Stomach (tissue), 19 donors: ENCODE measurements around the gene RAD9B. TPM values are rescaled to one million over a fixed set of nuclear protein-coding genes. Genes with fewer than 3 reads are reported as not detected.
"Not testable (repeated sequence)": the region's sequence is repeated elsewhere in the genome, so short reads cannot be mapped to it uniquely, and the experiment has no call there.

Source experiments
- DNase-seq, 2 donors: peaks; one replicate each; pipeline versions ENCODE4 v3.0.0 to v3.0.0-alpha.2; 2013 to 2019
- H3K27ac ChIP-seq, 5 donors: fragments of 200-600 bp in 4 of 5; sonication (generic) in 4 of 5; one replicate each; pipeline ENCODE4 v1.5.1; 2013 to 2019; ENCODE audit warnings: mild to moderate bottlenecking in 1 of 5, moderate library complexity in 1 of 5
- H3K27me3 ChIP-seq, 3 donors: fragments of 200-600 bp; sonication (generic); one replicate each; pipeline ENCODE4 v1.5.1; 2017 to 2019; ENCODE audit warnings: mixed run types in 1 of 3
- H3K36me3 ChIP-seq, 4 donors: fragments of 200-600 bp; sonication (generic); 1 replicate in 3 of 4; 2 replicates in 1 of 4; pipeline ENCODE4 v1.5.1; 2016 to 2019
- H3K4me1 ChIP-seq, 4 donors: fragments of 200-600 bp; sonication (generic); one replicate each; pipeline ENCODE4 v1.5.1; 2016 to 2019
- H3K4me3 ChIP-seq, 4 donors: fragments of 200-600 bp; sonication (generic) in 3 of 4; one replicate each; pipeline ENCODE4 v1.5.1; 2016 to 2019; ENCODE audit warnings: mild to moderate bottlenecking in 1 of 4
- H3K9me3 ChIP-seq, 4 donors: fragments of 200-600 bp; sonication (generic); one replicate each; pipeline ENCODE4 v1.5.1; 2016 to 2019
- EP300 ChIP-seq: sonication (generic); formaldehyde crosslinking; IDR thresholded peaks from one replicate; pipeline ENCODE4 v1.6.1; 2017; ENCODE audit warnings: antibody characterized with exemption
- POLR2A ChIP-seq, 4 donors: fragments of 450-650 bp; IDR thresholded peaks; one replicate each; pipeline ENCODE4 v1.6.1; 2016; ENCODE audit warnings: antibody characterized with exemption in 4 of 4, control low read depth in 2 of 4, mild to moderate bottlenecking in 1 of 4, moderate library complexity in 1 of 4
- POLR2AphosphoS5 ChIP-seq, 3 donors: sonication (generic); formaldehyde crosslinking; IDR thresholded peaks; one replicate each; pipeline ENCODE4 v1.6.1; 2016; ENCODE audit warnings: antibody characterized with exemption in 3 of 3
- WGBS, 5 donors: extraction: QIAGEN DNeasy Blood & Tissue Kit in 3 of 5; methylation state at CpG; one replicate each; pipeline versions ENCODE4 v1.1.5 to v1.1.7; 2013 to 2018; 5-methylcytosine and 5-hydroxymethylcytosine counted together
- intact Hi-C: fragments of 100-400 bp; cut with DNase I; formaldehyde crosslinking; loops from one replicate; pipeline ENCODE4 v1.15.1; 2023; ENCODE audit warnings: low total_unique reads
- long read RNA-seq, 10 donors: transcript quantifications; one replicate each; lab custom pipeline, GENCODE V29; 2026
- polyA plus RNA-seq, 3 donors: library from polyadenylated mRNA; stranded (reverse); fragments of 200-250 nt; gene quantifications; one replicate each; pipeline ENCODE4 v1.2.3, GENCODE V29; 2013
- total RNA-seq, 5 donors: library from RNA; depleted of rRNA; stranded (reverse); fragments of >200 nt; gene quantifications; one replicate each; pipeline versions ENCODE4 v1.1.0 to v1.2.3, GENCODE V29; 2014 to 2016
- TF ChIP-seq, protein P1 (sequence below), 7 experiments: fragments of 450-650 bp in 4 of 7; fragments of 200-600 bp in 3 of 7; sonication (generic) in 3 of 7; IDR thresholded peaks; one replicate each; pipeline ENCODE4 v1.5.1; 2016 to 2019; ENCODE audit warnings: antibody characterized with exemption in 7 of 7, control low read depth in 2 of 7, mild to moderate bottlenecking in 1 of 7
- donor health status: healthy with polysubstance abuse.
- donor health status: Bipolar disorder and iron deficiency.
- donor health status: healthy.

Gene RAD9B
- total RNA-seq, result under 1 TPM in 2 of 5 donors, not detected in 3; 0.58 to 0.73 TPM
- under 1 TPM; 0.23 to 0.31 (median 0.25) TPM for polyA plus RNA-seq
- long read RNA-seq, donor 1, result 0 reads
- long read RNA-seq, donor 2, result 0 reads
- long read RNA-seq, donor 3, result 0 reads
- long read RNA-seq, donor 4, result 0 reads
- long read RNA-seq, donor 5, result 0 reads
- long read RNA-seq, donor 6, result 0 reads
- long read RNA-seq, donor 7, result 0 reads
- long read RNA-seq, donor 8, result 0 reads
- long read RNA-seq, donor 9, result 0 reads
- long read RNA-seq, donor 10, result 0 reads

- Histone ChIP-seq H3K27ac (peak within 1 kb of the TSS; percentile 87 to 98 (median 92)), H3K9me3 (no peaks in the 10 kb centered on the region), H3K27me3 (no peaks in the 10 kb centered on the region), H3K36me3 (peaks cover 0 to 12% (median 4%) of the 10 kb centered on the region in 4 donors), H3K4me3 (peak within 1 kb of the TSS; percentile 73 to 96 (median 88)), H3K4me1 (peaks cover 11 to 48% (median 38%) of the 10 kb centered on the region in 4 donors)
- intact Hi-C loops, result no loop called here
- TF ChIP-seq, protein P1, sequence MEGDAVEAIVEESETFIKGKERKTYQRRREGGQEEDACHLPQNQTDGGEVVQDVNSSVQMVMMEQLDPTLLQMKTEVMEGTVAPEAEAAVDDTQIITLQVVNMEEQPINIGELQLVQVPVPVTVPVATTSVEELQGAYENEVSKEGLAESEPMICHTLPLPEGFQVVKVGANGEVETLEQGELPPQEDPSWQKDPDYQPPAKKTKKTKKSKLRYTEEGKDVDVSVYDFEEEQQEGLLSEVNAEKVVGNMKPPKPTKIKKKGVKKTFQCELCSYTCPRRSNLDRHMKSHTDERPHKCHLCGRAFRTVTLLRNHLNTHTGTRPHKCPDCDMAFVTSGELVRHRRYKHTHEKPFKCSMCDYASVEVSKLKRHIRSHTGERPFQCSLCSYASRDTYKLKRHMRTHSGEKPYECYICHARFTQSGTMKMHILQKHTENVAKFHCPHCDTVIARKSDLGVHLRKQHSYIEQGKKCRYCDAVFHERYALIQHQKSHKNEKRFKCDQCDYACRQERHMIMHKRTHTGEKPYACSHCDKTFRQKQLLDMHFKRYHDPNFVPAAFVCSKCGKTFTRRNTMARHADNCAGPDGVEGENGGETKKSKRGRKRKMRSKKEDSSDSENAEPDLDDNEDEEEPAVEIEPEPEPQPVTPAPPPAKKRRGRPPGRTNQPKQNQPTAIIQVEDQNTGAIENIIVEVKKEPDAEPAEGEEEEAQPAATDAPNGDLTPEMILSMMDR (IDR thresholded peaks at IDR 0.05), result peak in 1 of 7 experiments; percentile 14
- peak; percentile 97 to 99 (median 98) for TF ChIP-seq POLR2AphosphoS5 (IDR thresholded peaks at IDR 0.05)
- TF ChIP-seq POLR2A (IDR thresholded peaks at IDR 0.05), result peak in 2 of 4 donors; percentile 79 to 89
- TF ChIP-seq EP300, result no peak
- 6 to 14% (median 7%) methylated on average over 39 to 61 of the region's 61 CpGs for WGBS, 5 donors
- peak; percentile 98 to 100 for DNase-seq
Measured at GRCh38 chr12:110501752-110502738, at the start of gene RAD9B, which contains the start of gene VPS29. Gene RAD9B, plus strand, starts transcription at chr12:110502331. Its CDS starts 7 bp downstream, at chr12:110502338. Gene VPS29, minus strand, starts transcription at chr12:110502111. Its CDS starts 60 bp downstream, at chr12:110502051.

GRCh38 chr12:110453569-110454296, 48.4 kb upstream of the RAD9B start:
- H3K4me3 ChIP-seq, result no peak overlapping the region
- H3K27ac ChIP-seq, result no peak overlapping the region
- TF ChIP-seq POLR2A (IDR thresholded peaks at IDR 0.05) (no peak), EP300 (no peak), POLR2AphosphoS5 (IDR thresholded peaks at IDR 0.05) (no peak)
- TF ChIP-seq, protein P1 (IDR thresholded peaks at IDR 0.05), result no peak
- no peak for DNase-seq
- peaks cover 6 to 14% (median 10%) of the 10 kb centered on the region in 4 donors for H3K4me1 ChIP-seq
- intact Hi-C loops, result loop anchor here (10.0 kb wide), 1 partner anchor 151 kb away; no protein-coding TSS in a partner anchor
- H3K9me3 ChIP-seq, result no peaks in the 10 kb centered on the region
- peaks cover 10 to 71% (median 60%) of the 10 kb centered on the region in 4 donors for H3K36me3 ChIP-seq
- 77 to 87% (median 85%) methylated on average over 4 of the region's 4 CpGs for WGBS, 5 donors
- H3K27me3 ChIP-seq, result no peaks in the 10 kb centered on the region

- Histone ChIP-seq H3K4me1 (no peaks in the 10 kb centered on the region), H3K27me3 (no peaks in the 10 kb centered on the region), H3K36me3 (peaks cover 21 to 98% (median 91%) of the 10 kb centered on the region in 4 donors), H3K4me3 (no peak overlapping the region), H3K27ac (no peak overlapping the region), H3K9me3 (no peaks in the 10 kb centered on the region)
- intact Hi-C loops, result loop anchor here (10.0 kb wide), 1 partner anchor 146 kb away; no protein-coding TSS in a partner anchor
- DNase-seq, result no peak
- WGBS, 5 donors, result 87 to 97% (median 93%) methylated on average over 4 of the region's 4 CpGs
- no peak for TF ChIP-seq POLR2A (IDR thresholded peaks at IDR 0.05)
- no peak for TF ChIP-seq POLR2AphosphoS5 (IDR thresholded peaks at IDR 0.05)
- no peak for TF ChIP-seq EP300
- TF ChIP-seq, protein P1 (IDR thresholded peaks at IDR 0.05), result no peak
Measured at GRCh38 chr12:110458756-110459155, 43.4 kb upstream of the RAD9B start.

GRCh38 chr12:110461189-110461588, 40.9 kb upstream of the RAD9B start:
- H3K9me3 ChIP-seq, H3K4me1 ChIP-seq, H3K27ac ChIP-seq, H3K27me3 ChIP-seq, DNase-seq, intact Hi-C loops, H3K4me3 ChIP-seq: not testable (repeated sequence)
- 91 to 97% (median 93%) methylated on average over 5 of the region's 5 CpGs for WGBS, 5 donors
- H3K36me3 ChIP-seq, result peaks cover 15 to 88% (median 83%) of the 10 kb centered on the region in 4 donors
